ENCODE data around the gene GXYLT2.
A peak's percentile ranks its signal among the peaks of the same experiment; 100 is the strongest.
"Not testable (repeated sequence)": the region's sequence is repeated elsewhere in the genome, so short reads cannot be mapped to it uniquely, and the experiment has no call there.

Gene GXYLT2

GRCh38 chr3:72997421-72997961 lies 109.6 kb downstream of the GXYLT2 start:
- Histone ChIP-seq H3K4me1 (ENCODE audit: low read length) (peaks cover 16% of the 10 kb centered on the region; the same call in 1 of the 2 replicates), H3K9me2 (replicated peaks; ENCODE audit: insufficient read depth, low read length) (no peaks in the 10 kb centered on the region), H3K27me3 (replicated peaks; ENCODE audit: insufficient read depth, low read length) (no peaks in the 10 kb centered on the region), H3K4me2 (ENCODE audit: low read depth, low read length) (peak overlapping the region; percentile 89), H3K36me3 (replicated peaks; ENCODE audit: insufficient read depth, low read length) (no peaks in the 10 kb centered on the region; the same call in 1 of the 2 replicates), H4K20me1 (ENCODE audit: insufficient read depth, low read length) (peaks cover 30% of the 10 kb centered on the region), H3F3A (ENCODE audit: insufficient read depth, low read length) (peaks cover 15% of the 10 kb centered on the region), H3K79me2 (ENCODE audit: low read length) (peaks cover 56% of the 10 kb centered on the region), H3K9ac (ENCODE audit: low read length) (peak overlapping the region; percentile 85), H3K27ac (ENCODE audit: low read length) (peak overlapping the region; percentile 78), H3K4me3 (ENCODE audit: low read length) (peak overlapping the region; percentile 73), H3K9me3 (replicated peaks; ENCODE audit: insufficient read depth, low read length) (no peaks in the 10 kb centered on the region), H2AFZ (ENCODE audit: low read length) (peak overlapping the region; percentile 46; the same call in 1 of the 2 replicates)
- peak; percentile 69 for DNase-seq
- no peak for TF ChIP-seq EZH2 (optimal IDR thresholded peaks at IDR 0.05; ENCODE audit: low read depth, low read length)
- TF ChIP-seq CTCF (IDR thresholded peaks at IDR 0.05; ENCODE audit: low read length), result peak; percentile 54
- TF ChIP-seq EZH2phosphoT487 (IDR thresholded peaks at IDR 0.05; ENCODE audit: low read length), result no peak

- Histone ChIP-seq H3K4me2 (ENCODE audit: low read depth, low read length) (peak overlapping the region; percentile 89), H3K4me3 (ENCODE audit: low read length) (peak overlapping the region; percentile 73), H3K4me1 (ENCODE audit: low read length) (peaks cover 16% of the 10 kb centered on the region; the same call in 1 of the 2 replicates), H3K27me3 (replicated peaks; ENCODE audit: insufficient read depth, low read length) (no peaks in the 10 kb centered on the region), H3K36me3 (replicated peaks; ENCODE audit: insufficient read depth, low read length) (peaks cover 3% of the 10 kb centered on the region; the same call in 1 of the 2 replicates), H4K20me1 (ENCODE audit: insufficient read depth, low read length) (peaks cover 35% of the 10 kb centered on the region), H3K9me3 (replicated peaks; ENCODE audit: insufficient read depth, low read length) (no peaks in the 10 kb centered on the region), H3K27ac (ENCODE audit: low read length) (peak overlapping the region; percentile 1; the same call in 1 of the 2 replicates), H3K9ac (ENCODE audit: low read length) (peak overlapping the region; percentile 85; the same call in 1 of the 2 replicates), H2AFZ (ENCODE audit: low read length) (no peak overlapping the region), H3K9me2 (replicated peaks; ENCODE audit: insufficient read depth, low read length) (no peaks in the 10 kb centered on the region), H3F3A (ENCODE audit: insufficient read depth, low read length) (peaks cover 15% of the 10 kb centered on the region), H3K79me2 (ENCODE audit: low read length) (peaks cover 65% of the 10 kb centered on the region)
- no peak for DNase-seq
- no peak for TF ChIP-seq EZH2phosphoT487 (IDR thresholded peaks at IDR 0.05; ENCODE audit: low read length)
- no peak for TF ChIP-seq EZH2 (optimal IDR thresholded peaks at IDR 0.05; ENCODE audit: low read depth, low read length)
- TF ChIP-seq CTCF (IDR thresholded peaks at IDR 0.05; ENCODE audit: low read length), result no peak
Measured at GRCh38 chr3:72998466-72998865, 110.6 kb downstream of the GXYLT2 start.

GRCh38 chr3:72999951-73000350 lies 112.1 kb downstream of the GXYLT2 start:
- no peak overlapping the region for H3K4me3 ChIP-seq (ENCODE audit: low read length)
- no peaks in the 10 kb centered on the region for H3K27me3 ChIP-seq (replicated peaks; ENCODE audit: insufficient read depth, low read length)
- H3K9ac ChIP-seq (ENCODE audit: low read length), result no peak overlapping the region

GRCh38 chr3:73003050-73003449 lies 115.2 kb downstream of the GXYLT2 start:
- H3K4me2 ChIP-seq (ENCODE audit: low read depth, low read length); H3F3A ChIP-seq (ENCODE audit: insufficient read depth, low read length); H3K9ac ChIP-seq (ENCODE audit: low read length); H3K9me2 ChIP-seq (replicated peaks; ENCODE audit: insufficient read depth, low read length); H3K27ac ChIP-seq (ENCODE audit: low read length); H3K27me3 ChIP-seq (replicated peaks; ENCODE audit: insufficient read depth, low read length); H3K36me3 ChIP-seq (replicated peaks; ENCODE audit: insufficient read depth, low read length); H2AFZ ChIP-seq (ENCODE audit: low read length); H3K9me3 ChIP-seq (replicated peaks; ENCODE audit: insufficient read depth, low read length); DNase-seq; H3K4me3 ChIP-seq (ENCODE audit: low read length): not testable (repeated sequence)
- H3K4me1 ChIP-seq (ENCODE audit: low read length), result peaks cover 13% of the 10 kb centered on the region; the same call in 1 of the 2 replicates
- peaks cover 40% of the 10 kb centered on the region for H4K20me1 ChIP-seq (ENCODE audit: insufficient read depth, low read length)
- H3K79me2 ChIP-seq (ENCODE audit: low read length), result peaks cover 98% of the 10 kb centered on the region

More at GRCh38 chr3:72999951-73000350, 112.1 kb downstream of the GXYLT2 start:
- Histone ChIP-seq H2AFZ (ENCODE audit: low read length) (no peak overlapping the region), H3K79me2 (ENCODE audit: low read length) (peaks cover 80% of the 10 kb centered on the region), H3K27ac (ENCODE audit: low read length) (no peak overlapping the region), H3F3A (ENCODE audit: insufficient read depth, low read length) (peaks cover 15% of the 10 kb centered on the region), H3K9me3 (replicated peaks; ENCODE audit: insufficient read depth, low read length) (no peaks in the 10 kb centered on the region), H3K36me3 (replicated peaks; ENCODE audit: insufficient read depth, low read length) (peaks cover 3% of the 10 kb centered on the region; the same call in 1 of the 2 replicates), H3K4me2 (ENCODE audit: low read depth, low read length) (peak overlapping the region; percentile 89), H3K9me2 (replicated peaks; ENCODE audit: insufficient read depth, low read length) (no peaks in the 10 kb centered on the region), H3K4me1 (ENCODE audit: low read length) (peaks cover 16% of the 10 kb centered on the region; the same call in 1 of the 2 replicates), H4K20me1 (ENCODE audit: insufficient read depth, low read length) (peaks cover 41% of the 10 kb centered on the region)
- TF ChIP-seq EZH2phosphoT487 (IDR thresholded peaks at IDR 0.05; ENCODE audit: low read length) (no peak), CTCF (IDR thresholded peaks at IDR 0.05; ENCODE audit: low read length) (no peak), EZH2 (optimal IDR thresholded peaks at IDR 0.05; ENCODE audit: low read depth, low read length) (no peak)
- DNase-seq, result peak; percentile 22
